Suprapubic skin (tissue), 4 donors: ENCODE results near the gene C1QTNF6. TPM values are rescaled to one million over a fixed set of nuclear protein-coding genes. Genes with fewer than 3 reads are reported as not detected.
A peak's percentile ranks its signal among the peaks of the same experiment; 100 is the strongest.

ENCODE experiments used
- DNase-seq, 2 donors: peaks; one replicate each; pipeline ENCODE4 v3.0.0-alpha.2; 2019; ENCODE audit warnings: low spot score in 2 of 2
- H3K27ac ChIP-seq: fragments of 200-600 bp; sonication (generic); one replicate; pipeline ENCODE4 v1.5.1; 2019
- H3K27me3 ChIP-seq: fragments of 200-600 bp; sonication (generic); one replicate; pipeline ENCODE4 v1.5.1; 2019
- H3K36me3 ChIP-seq: fragments of 200-600 bp; sonication (generic); one replicate; pipeline ENCODE4 v1.5.1; 2019
- H3K4me1 ChIP-seq: fragments of 200-600 bp; sonication (generic); one replicate; pipeline ENCODE4 v1.5.1; 2019
- H3K4me3 ChIP-seq: fragments of 200-600 bp; sonication (generic); one replicate; pipeline ENCODE4 v1.5.1; 2019; ENCODE audit warnings: mild to moderate bottlenecking
- H3K9me3 ChIP-seq: fragments of 200-600 bp; sonication (generic); one replicate; pipeline ENCODE4 v1.5.1; 2019
- CTCF ChIP-seq, 2 donors: fragments of 200-600 bp in 1 of 2; fragments of 450-650 bp in 1 of 2; sonication (generic) in 1 of 2; IDR thresholded peaks; one replicate each; pipeline ENCODE4 v1.5.1; 2016 to 2019; ENCODE audit warnings: antibody characterized with exemption in 2 of 2, mild to moderate bottlenecking in 1 of 2, moderate library complexity in 1 of 2
- EP300 ChIP-seq: sonication (generic); formaldehyde crosslinking; IDR thresholded peaks from one replicate; pipeline ENCODE4 v1.6.1; 2017; ENCODE audit warnings: antibody characterized with exemption
- POLR2A ChIP-seq, 2 donors: fragments of 450-650 bp; IDR thresholded peaks; one replicate each; pipeline ENCODE4 v1.6.1; 2017; ENCODE audit warnings: antibody characterized with exemption in 2 of 2, mild to moderate bottlenecking in 2 of 2, moderate library complexity in 2 of 2
- POLR2AphosphoS5 ChIP-seq, 3 donors: sonication (generic); formaldehyde crosslinking; IDR thresholded peaks; one replicate each; pipeline ENCODE4 v1.6.1; 2017; ENCODE audit warnings: antibody characterized with exemption in 3 of 3
- WGBS: methylation state at CpG from one replicate; pipeline ENCODE4 v1.1.5; 2018; 5-methylcytosine and 5-hydroxymethylcytosine counted together
- total RNA-seq, 4 donors: library from RNA; depleted of rRNA; stranded (reverse); fragments of >200 nt; gene quantifications; one replicate each; pipeline ENCODE4 v1.1.0, GENCODE V29; 2016

Gene C1QTNF6
- total RNA-seq, 4 donors from 2014 or later, result 1.2 to 8.4 (median 2.7) TPM

GRCh38 chr22:37188901-37189466 lies 937 bp upstream of the C1QTNF6 start:
- WGBS, result 17% methylated on average over 2 of the region's 2 CpGs
- H3K27me3 ChIP-seq, result no peaks in the 10 kb centered on the region
- H3K36me3 ChIP-seq, result no peaks in the 10 kb centered on the region
- H3K9me3 ChIP-seq, result no peaks in the 10 kb centered on the region
- peak in 1 of 2 donors; percentile 21 for DNase-seq
- peak overlapping the region; percentile 83 for H3K27ac ChIP-seq
- TF ChIP-seq POLR2AphosphoS5 (IDR thresholded peaks at IDR 0.05) (no peak), EP300 (no peak), CTCF (IDR thresholded peaks at IDR 0.05) (no peak), POLR2A (IDR thresholded peaks at IDR 0.05) (no peak)
- peak overlapping the region; percentile 42 for H3K4me3 ChIP-seq
- H3K4me1 ChIP-seq, result peaks cover 47% of the 10 kb centered on the region

DNA sequence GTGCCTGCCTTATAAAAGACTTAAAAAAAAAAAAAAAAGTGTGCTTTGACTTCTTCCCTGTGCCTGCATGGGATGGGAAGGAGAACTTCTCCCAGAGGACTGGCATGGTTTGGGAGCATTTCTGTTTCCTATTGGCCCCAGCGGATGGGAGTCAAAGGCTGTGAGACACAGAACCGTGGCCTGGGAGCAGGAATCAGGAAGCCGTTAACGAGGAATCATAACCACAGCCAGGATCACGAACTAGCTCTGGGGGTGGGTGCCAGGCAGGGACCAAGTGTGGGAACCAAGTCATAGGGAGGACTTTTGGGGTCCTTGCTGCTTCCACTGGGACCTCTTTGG lies 526 bp downstream of the C1QTNF6 start:
- Histone ChIP-seq H3K27ac (peak overlapping the region; percentile 83), H3K4me1 (peaks cover 43% of the 10 kb centered on the region), H3K27me3 (no peaks in the 10 kb centered on the region), H3K9me3 (no peaks in the 10 kb centered on the region), H3K4me3 (peak overlapping the region; percentile 42), H3K36me3 (no peaks in the 10 kb centered on the region)
- DNase-seq, result no peak
- 20% methylated on average over 5 of the region's 5 CpGs for WGBS
- TF ChIP-seq POLR2A (IDR thresholded peaks at IDR 0.05) (no peak), EP300 (no peak)

GRCh38 chr22:37186997-37187522 lies 987 bp downstream of the C1QTNF6 start:
- peak overlapping the region; percentile 42 for H3K4me3 ChIP-seq
- no peaks in the 10 kb centered on the region for H3K9me3 ChIP-seq
- H3K27ac ChIP-seq, result peak overlapping the region; percentile 52
- H3K27me3 ChIP-seq, result no peaks in the 10 kb centered on the region
- 65% methylated on average over 4 of the region's 4 CpGs for WGBS
- no peaks in the 10 kb centered on the region for H3K36me3 ChIP-seq
- peaks cover 43% of the 10 kb centered on the region for H3K4me1 ChIP-seq
- TF ChIP-seq EP300 (no peak), POLR2A (IDR thresholded peaks at IDR 0.05) (no peak), POLR2AphosphoS5 (IDR thresholded peaks at IDR 0.05) (no peak), CTCF (IDR thresholded peaks at IDR 0.05) (no peak)
- DNase-seq, result peak in 1 of 2 donors; percentile 47

DNA sequence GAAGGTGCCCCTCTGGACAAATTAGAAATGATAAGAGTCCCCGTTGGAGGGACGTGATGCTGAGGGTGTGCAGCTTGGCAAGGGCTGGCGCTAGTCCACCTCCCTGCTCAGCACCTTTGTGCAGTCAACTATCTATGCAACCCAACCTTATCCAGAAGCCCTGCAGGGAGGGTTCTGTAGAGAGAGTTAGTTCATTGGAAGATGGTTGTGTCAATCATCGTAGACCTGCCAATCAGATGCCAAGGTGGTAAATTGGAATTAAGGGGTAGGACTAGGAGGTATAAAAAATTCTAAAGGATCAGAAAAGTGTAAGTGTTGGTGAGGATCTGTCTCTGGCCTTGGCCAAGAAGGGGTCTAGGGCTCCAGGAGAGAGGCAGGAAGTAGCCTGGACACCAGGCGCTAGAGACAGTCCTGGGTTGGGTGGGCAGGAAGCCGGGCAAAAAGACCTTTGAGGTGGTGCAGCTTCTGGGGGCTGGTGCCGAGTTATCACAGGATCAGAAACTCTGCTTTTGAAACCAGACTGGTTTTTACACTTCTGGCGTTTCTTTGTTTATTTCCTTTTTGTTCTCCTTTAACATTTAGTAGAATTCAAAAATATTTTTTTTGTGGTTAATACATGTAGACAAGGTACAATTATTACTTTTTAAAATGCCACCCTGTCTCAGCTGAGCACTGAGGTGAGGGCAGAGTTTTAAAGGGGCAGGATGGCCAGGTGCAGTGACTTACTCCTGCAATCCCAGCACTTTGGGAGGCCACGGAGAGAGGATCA lies 1.6 kb downstream of the C1QTNF6 start:
- no peak for TF ChIP-seq POLR2AphosphoS5 (IDR thresholded peaks at IDR 0.05)
- no peak for TF ChIP-seq CTCF (IDR thresholded peaks at IDR 0.05)
- TF ChIP-seq POLR2A (IDR thresholded peaks at IDR 0.05), result no peak
- no peak for TF ChIP-seq EP300
- no peaks in the 10 kb centered on the region for H3K9me3 ChIP-seq
- peak in 1 of 2 donors; percentile 48 for DNase-seq
- peaks cover 43% of the 10 kb centered on the region for H3K4me1 ChIP-seq
- 76% methylated on average over 9 of the region's 9 CpGs for WGBS
- H3K27me3 ChIP-seq, result no peaks in the 10 kb centered on the region
- peak overlapping the region; percentile 52 for H3K27ac ChIP-seq
- no peak overlapping the region for H3K4me3 ChIP-seq
- H3K36me3 ChIP-seq, result no peaks in the 10 kb centered on the region

DNA sequence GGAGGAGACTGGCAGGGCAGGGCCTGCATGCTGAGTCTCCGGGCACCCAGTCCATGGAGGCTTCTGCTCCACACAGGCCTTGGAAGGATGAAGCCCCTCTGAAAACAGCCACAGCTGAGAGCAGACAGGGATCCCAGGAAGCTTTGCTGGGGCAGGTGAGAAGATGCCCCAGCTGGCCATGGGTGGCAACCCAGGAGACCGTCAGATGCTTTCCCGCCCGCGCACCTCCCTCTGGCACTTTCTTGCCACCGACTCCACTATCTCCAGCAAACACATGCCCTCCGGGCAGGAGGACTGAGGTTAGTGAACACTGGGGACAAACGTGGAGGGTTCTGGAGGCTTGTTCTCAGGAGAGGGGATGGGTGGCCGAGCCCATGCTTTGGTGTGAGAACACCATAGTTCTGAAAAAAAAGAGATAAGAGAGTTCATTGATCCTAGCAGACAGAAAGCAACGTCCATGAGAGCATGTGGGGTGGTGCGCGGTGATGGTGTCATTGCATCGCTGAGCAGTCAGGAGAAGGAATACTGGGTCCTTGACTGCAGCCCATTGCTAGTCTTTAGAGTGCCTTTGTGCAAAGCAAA lies 2.3 kb downstream of the C1QTNF6 start:
- peak in 1 of 2 donors; percentile 36 for DNase-seq
- WGBS, result 78% methylated on average over 12 of the region's 13 CpGs
- Histone ChIP-seq H3K4me3 (no peak overlapping the region), H3K27me3 (no peaks in the 10 kb centered on the region), H3K9me3 (no peaks in the 10 kb centered on the region), H3K4me1 (peaks cover 43% of the 10 kb centered on the region), H3K36me3 (no peaks in the 10 kb centered on the region), H3K27ac (no peak overlapping the region)
- TF ChIP-seq CTCF (IDR thresholded peaks at IDR 0.05), result no peak
- TF ChIP-seq EP300, result no peak
- no peak for TF ChIP-seq POLR2A (IDR thresholded peaks at IDR 0.05)
